GM18909 (cell line): ENCODE data around the gene IGSF11.
"Not testable (repeated sequence)": the region's sequence is repeated elsewhere in the genome, so short reads cannot be mapped to it uniquely, and the experiment has no call there.

ENCODE experiments used
- ATAC-seq: cut with Tn5 transposase; IDR thresholded peaks from one replicate; pipeline ENCODE4 v1.9.1; 2021; ENCODE audit warnings: mild to moderate bottlenecking; ENCODE audit not compliant: unreplicated experiment, poor library complexity

IGSF11 gene

GRCh38 chr3:118990823-118991560, 43.7 kb downstream of the IGSF11 start:
- no peak for ATAC-seq

- no peak for ATAC-seq
Measured at GRCh38 chr3:118988198-118989130, 46.2 kb downstream of the IGSF11 start.

- no peak for ATAC-seq
Measured at GRCh38 chr3:118987477-118987876, 47.2 kb downstream of the IGSF11 start.

- ATAC-seq = no peak
Measured at GRCh38 chr3:118986734-118987133, 47.9 kb downstream of the IGSF11 start.

GRCh38 chr3:118984699-118985098, 49.9 kb downstream of the IGSF11 start:
- no peak for ATAC-seq

GRCh38 chr3:118981494-118982134, 53.0 kb downstream of the IGSF11 start:
- no peak for ATAC-seq

- ATAC-seq = no peak
Measured at GRCh38 chr3:118980832-118981231, 53.8 kb downstream of the IGSF11 start.

GRCh38 chr3:118978393-118978758, 56.3 kb downstream of the IGSF11 start:
- ATAC-seq = no peak

GRCh38 chr3:118977671-118978392, 56.8 kb downstream of the IGSF11 start:
- no peak for ATAC-seq

GRCh38 chr3:118977118-118977517, 57.5 kb downstream of the IGSF11 start:
- ATAC-seq = no peak

- ATAC-seq = not testable (repeated sequence)
Measured at GRCh38 chr3:118975476-118975875, 59.2 kb downstream of the IGSF11 start.

GRCh38 chr3:118974356-118975097, 60.1 kb downstream of the IGSF11 start:
- no peak for ATAC-seq

- ATAC-seq = no peak
Measured at GRCh38 chr3:118973050-118973449, 61.6 kb downstream of the IGSF11 start.

- no peak for ATAC-seq
Measured at GRCh38 chr3:118970819-118971218, 63.8 kb downstream of the IGSF11 start.

GRCh38 chr3:118968640-118969039, 66.0 kb downstream of the IGSF11 start:
- no peak for ATAC-seq

GRCh38 chr3:118968111-118968510, 66.5 kb downstream of the IGSF11 start:
- no peak for ATAC-seq

GRCh38 chr3:118966700-118967099, 67.9 kb downstream of the IGSF11 start:
- no peak for ATAC-seq

GRCh38 chr3:118963711-118964110, 70.9 kb downstream of the IGSF11 start:
- ATAC-seq = no peak

GRCh38 chr3:118960876-118961450, 73.7 kb downstream of the IGSF11 start:
- no peak for ATAC-seq
